GM18867 (cell line): ENCODE results near the gene DUSP5.

Source experiments
- ATAC-seq: cut with Tn5 transposase; IDR thresholded peaks from one replicate; pipeline ENCODE4 v1.9.1; 2021; ENCODE audit warnings: mild to moderate bottlenecking, moderate library complexity; ENCODE audit not compliant: unreplicated experiment

The DUSP5 gene

DNA sequence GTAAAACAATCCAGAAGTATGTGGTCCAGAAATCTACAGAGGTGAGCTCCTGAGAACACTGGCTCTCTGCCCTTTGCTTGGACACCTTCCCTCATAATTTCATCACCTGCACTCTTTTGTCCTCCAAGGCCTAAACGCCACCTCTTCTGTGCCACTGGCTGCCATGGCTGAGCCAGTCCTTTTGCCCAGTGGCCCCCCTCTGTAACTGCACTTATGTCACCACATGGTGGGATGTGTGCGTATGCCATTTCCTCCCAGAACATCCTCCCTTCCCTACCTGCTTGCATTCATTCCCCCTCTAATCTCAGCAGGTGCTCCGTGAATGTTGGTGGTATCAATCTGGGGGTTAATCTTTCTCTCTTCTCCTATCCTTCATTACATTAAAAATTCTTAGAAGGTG is 17.3 kb upstream of the DUSP5 start:
- no peak for ATAC-seq

DNA sequence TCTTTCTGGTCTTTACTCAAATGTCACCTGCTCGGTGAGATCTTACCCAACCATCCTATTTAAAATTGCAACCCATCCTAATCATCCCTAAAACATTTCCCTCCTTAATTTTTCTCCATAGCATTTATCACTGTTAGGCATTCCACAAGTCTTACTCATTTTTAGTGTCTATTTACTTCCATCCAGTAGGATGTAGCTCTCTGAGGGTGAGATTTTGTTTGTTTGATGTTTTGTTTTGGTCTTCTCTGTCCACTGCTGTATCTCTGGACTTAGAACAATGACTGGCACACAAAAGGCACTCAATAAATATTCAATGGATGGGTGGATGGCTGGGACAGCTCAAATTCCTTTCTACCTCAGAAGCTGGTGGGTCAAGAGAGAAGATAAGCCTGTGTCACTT is 15.8 kb upstream of the DUSP5 start:
- no peak for ATAC-seq

- ATAC-seq, result no peak
Observed at GRCh38 chr10:110483633-110484032, 14.1 kb upstream of the DUSP5 start.

DNA sequence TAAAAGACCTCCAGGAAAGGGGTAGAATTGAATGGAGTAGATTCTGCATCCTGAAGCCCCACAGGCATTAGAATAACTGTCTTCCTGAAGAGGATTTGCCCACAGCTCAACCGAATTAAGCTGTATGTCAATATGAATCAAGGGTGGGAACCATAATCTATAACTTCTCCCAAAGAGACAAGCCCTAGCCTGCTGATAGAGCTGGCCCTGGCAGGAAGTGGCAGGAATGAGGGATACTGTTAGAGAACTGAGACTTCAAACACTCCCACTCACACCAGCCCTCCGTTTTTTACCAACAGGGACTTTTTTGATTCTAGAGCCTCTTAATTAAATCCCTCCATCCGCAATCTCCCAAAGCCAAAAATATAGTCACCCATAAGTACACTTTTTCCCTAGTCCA is 12.2 kb upstream of the DUSP5 start:
- no peak for ATAC-seq

DNA sequence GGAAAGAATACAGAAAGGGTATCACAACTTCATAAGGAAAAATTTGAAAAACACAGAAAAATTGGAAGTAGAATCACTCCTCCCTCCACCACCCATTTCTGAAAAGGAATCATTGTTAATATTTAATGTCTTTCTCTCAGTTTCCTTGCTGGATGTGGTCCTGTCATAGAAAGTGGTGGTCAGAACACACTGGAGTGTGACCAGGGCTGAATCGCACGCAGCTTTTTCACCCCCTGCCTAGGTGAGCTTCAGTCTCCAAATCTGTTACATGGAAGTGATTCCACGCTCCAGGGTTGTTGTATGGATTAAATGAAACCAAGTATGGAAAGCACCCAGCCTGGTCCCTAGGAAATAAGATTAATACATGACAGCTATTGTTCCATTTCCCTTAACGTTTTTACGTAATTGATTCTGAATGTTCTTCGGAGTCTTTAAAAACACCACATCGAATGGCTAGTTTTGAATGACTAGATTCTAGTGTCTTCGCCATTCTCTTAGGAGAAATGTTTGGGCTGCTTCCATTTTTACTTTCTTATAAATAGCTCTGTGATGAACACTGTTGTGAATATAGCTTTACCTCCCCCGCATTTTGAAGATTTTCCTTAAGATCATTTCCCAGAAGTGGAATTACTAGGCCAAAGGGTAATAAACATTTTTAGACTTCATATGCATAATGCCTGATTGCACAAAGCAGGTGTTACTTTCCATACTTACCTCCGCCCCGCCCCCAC is 10.9 kb upstream of the DUSP5 start:
- no peak for ATAC-seq

DNA sequence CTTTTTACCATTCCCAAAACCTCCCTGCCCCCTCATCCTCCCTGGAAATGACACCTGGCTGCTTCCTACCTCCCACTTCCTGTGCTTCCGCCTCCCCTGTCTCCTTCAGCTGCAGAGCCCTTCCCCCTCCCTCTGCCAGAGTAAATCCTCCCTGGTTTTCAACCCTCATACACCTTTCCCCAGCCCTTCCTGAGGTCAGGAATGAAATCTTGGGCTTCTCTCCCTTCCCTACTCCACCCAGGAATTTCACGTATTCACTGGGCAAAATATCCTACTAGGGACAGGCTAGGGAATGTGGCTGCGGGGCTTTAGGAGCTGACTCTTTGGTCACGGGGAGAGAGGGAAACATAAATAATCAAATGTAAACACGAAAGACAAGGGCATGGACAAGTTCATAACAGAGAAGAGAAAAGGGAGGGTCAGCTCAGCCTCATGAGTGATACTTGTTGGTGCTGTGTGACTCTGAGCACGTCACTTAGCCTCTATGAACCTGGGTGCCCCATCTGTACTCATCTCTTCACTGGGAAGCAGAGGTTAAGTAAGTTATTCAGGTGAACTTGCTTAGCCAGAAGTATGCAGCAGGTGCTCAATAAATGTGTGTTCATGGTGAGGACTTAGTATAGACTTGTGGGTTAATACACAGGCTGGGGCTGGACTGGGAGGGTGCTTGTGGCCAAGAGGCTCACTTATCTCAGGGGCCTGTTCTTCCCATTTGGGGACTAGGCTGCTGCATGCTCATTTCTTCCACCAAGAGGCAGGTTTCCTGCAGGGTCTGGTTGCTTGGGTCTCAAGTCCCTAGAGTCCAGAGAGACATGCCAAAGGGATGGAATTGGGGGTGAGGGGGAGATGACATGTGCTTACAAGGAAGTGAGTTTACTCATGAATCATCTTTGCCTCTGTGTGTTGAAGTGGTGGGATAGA is 10.0 kb upstream of the DUSP5 start:
- ATAC-seq, result no peak

DNA sequence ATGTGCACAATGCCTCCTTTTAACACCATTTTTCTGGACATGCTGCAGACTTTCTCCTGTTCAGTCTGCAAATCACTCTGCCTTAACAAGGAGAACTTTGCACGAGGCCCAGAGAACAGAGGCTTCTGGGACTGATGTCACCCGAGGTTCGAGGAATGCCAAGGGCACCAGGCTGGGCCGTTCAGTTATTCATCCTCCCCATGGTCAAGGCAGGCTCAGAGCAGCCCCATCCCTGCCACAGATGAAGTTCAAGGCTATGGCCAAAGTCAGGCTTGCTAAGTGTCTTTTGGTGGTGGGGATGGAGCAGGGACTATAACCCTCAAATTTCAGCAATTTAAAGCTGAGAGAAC is 9.4 kb upstream of the DUSP5 start:
- ATAC-seq, result no peak

- no peak for ATAC-seq
Observed at GRCh38 chr10:110488940-110489339, 8.8 kb upstream of the DUSP5 start.

DNA sequence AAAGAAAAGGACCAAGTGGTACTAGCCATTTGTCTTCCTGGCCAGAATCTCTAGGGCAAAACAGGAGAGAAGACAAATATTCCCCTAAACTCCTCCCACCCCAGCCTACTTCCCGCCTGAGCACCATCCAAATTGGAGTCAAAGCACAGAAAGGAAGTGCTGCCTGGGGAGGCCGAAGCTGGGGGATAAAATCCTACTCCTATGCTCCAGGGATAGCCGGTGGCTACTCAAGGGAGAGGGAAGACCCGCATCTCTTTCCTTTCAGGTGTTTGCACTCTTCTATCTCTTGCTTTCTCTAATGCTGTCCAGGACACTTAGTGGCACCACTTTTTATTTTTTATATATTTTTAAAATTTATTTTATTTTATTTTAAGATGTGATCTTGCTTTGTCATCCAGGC is 7.1 kb upstream of the DUSP5 start:
- no peak for ATAC-seq

DNA sequence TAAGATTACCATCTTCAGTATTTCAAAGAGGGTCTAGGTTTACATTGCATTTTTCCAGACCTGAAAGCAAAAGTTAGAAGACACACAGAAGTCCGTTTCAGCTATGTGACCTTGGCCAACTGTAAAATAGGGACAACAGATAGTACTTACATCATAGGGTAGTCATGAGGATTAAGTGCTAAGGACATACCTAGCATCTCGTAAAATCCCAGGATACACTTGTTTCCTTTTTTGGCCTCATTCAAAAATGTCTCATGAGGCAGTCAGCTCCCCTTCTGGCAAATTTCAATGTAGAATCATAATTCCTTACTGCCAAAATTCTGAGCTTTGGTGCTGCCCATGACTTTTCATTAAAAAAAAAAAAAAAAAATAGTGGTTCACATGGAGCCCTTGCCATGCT is 6.4 kb upstream of the DUSP5 start:
- no peak for ATAC-seq

GRCh38 chr10:110492069-110492822 is 5.5 kb upstream of the DUSP5 start:
- ATAC-seq, result no peak

DNA sequence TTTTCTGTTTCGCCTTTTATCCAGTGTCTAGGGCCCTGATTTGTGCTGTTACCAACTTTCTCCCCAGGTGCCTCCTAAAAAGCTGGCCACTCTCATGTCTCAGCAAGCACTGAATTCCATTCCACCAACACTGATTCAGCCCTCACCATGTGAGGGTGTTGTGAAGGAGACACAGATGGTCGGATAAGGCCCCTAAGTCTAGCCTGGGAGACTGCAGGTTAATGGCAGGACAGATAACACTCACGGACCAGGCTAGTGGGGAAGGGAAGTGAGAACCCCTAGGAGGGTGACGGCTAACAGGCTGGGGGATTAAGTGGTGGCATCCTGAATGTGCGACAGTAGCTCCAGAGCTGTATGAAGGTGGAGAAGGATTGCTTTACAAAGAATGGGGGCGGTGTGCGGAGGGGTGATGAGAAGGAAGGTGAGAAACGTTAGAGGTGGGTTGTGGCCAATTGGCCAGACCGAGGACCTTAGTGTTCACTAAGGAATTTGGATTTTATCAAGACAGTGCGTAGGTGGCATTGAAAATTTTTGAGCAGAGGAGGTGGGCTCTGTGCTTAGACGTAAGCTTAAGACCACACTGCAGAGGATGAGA is 3.8 kb upstream of the DUSP5 start:
- no peak for ATAC-seq

DNA sequence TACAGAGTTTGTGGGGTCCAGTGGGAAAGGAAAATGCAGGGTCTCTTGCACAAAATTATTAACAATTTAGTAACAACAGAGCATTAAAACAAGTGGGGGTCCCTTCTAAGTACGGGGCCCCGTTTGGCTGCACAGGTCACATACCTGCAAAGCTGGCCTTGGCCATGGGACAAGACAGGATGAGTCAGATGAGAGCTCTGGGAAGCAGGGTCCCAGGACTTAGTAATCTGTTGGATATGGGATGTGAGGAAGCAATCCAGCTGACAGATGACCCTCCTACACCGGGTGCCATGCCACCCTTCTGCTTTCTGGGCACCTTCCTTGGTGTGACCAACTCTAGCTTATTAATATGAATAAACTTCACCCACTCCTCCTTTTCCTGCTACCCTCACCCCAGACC is 3.2 kb upstream of the DUSP5 start:
- no peak for ATAC-seq

DNA sequence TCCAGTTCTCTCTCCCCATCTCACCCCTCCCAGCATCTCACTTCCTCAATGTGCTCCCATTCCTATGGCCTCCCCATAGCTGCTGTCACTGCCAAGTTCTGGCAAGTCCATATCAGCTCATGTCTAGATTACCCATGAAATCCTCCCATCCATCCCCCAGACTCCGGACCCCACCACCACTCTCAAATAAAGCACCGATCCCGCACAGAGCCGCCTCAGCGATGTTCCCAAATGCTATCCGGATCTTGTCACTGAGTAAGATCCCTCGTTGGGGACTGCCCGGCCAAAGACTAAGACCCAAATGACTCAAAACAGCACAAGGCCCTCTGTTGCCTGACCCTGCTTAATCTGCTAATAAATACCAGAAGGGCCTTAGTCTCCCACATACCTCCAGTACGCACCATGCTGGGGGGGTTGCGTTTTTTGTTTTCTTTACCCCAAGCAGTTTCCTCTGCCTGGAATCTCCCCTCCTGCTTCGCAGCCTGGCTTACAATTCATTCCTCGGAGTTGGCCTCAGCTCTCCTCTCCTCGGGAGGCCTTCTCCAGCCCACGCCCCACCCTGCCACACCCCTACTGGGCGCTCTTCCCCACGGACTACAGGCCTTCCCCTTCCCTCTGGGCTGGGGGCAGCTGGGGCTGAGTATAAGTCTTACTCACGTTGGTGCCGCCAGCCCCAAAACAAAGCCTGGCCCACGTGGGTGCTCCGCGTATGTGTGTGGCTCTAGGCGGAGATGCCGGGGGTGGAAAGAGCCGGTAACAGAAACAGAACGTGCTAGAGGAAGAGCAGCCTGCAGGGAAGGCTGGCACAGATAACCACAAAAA is 1.8 kb upstream of the DUSP5 start:
- ATAC-seq, result no peak

GRCh38 chr10:110496553-110497437 is 912 bp upstream of the DUSP5 start:
- no peak for ATAC-seq

DNA sequence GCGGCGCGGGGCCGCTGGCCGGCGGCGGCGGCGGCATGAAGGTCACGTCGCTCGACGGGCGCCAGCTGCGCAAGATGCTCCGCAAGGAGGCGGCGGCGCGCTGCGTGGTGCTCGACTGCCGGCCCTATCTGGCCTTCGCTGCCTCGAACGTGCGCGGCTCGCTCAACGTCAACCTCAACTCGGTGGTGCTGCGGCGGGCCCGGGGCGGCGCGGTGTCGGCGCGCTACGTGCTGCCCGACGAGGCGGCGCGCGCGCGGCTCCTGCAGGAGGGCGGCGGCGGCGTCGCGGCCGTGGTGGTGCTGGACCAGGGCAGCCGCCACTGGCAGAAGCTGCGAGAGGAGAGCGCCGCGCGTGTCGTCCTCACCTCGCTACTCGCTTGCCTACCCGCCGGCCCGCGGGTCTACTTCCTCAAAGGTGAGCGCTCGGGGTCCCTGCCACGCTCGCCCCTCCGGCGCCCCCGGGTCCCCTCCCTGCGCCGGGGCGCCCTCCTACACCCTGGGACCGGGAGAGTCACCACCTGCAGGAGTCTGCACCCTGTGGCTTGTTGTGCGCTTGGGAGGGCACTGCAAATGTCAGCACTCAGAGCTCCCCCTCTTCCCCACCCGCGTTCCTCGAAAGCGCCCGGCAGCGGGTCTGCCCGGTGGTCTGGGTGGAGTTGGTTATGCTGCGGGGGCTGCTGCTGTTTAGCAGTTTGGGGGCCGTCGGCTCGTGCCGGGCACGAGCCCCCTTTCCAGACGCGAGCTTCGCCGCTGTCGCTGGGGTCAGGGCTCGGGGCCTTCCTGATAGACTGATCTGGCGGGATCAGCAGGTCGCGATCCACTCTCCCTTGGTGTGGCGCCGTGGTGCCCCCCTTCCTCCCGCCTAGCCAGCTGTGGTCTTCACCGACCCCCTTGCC is 627 bp downstream of the DUSP5 start:
- peak; percentile 14 for ATAC-seq

DNA sequence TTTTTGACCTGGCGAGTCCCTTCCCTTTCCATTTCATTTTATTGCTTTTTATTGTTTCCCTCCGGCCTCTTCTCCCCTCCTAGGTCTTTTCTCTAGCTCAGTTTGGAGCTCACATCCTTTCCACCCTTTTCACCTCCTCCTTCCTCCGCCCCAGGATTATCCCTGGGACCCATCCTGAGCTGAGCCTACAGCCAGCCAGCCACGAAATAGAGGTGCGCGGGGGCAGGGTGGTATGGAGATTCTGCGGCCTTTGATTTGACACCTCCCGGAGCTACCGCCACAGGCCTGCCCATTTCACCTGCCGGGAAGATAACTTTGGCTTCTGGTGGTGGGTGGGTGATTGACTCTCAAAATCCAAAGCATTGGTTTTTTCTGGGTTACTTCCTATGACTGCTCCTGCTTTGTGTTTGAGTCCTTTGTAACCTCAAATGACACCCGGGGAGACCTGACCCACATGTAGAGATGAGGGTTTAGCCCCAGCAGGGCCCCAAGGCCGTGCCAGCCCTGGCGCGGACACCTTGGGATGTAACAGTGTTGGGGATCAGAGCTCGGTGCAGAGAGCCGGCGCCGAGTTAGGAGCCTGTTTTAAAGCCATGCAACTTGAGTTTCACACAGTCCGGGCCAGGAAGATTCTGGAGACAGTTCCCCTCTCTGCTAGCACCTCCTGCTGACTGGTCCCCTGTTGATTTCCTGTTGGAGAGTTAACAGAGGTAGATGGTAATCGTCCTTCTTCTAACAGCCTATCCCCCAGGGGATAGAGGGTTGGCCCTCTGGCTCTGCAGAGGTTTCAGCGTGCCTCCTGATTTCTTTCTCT is 1.5 kb downstream of the DUSP5 start:
- ATAC-seq, result peak; percentile 11
